HEK293T (cell line): Measurements from ENCODE around the gene TSPAN9.

Experiments used
- CTCF ChIA-PET: fragments of 350-600 bp; formaldehyde crosslinking; extraction: SDS; loops from one replicate; lab custom pipeline; 2021; ENCODE audit warnings: antibody characterized with exemption, inconsistent platforms; lab: Yijun Ruan, JAX
- POLR2A ChIA-PET: fragments of 350-600 bp; formaldehyde crosslinking; extraction: SDS; loops from one replicate; lab custom pipeline; 2020; ENCODE audit warnings: antibody characterized with exemption, inconsistent platforms; lab: Yijun Ruan, JAX
- DNase-seq: peaks from one replicate; pipeline ENCODE4 v3.0.0; 2012; ENCODE audit warnings: mixed read lengths; ENCODE audit errors: extremely low spot score
- ARNT ChIP-seq: fragments of 450-650 bp; IDR thresholded peaks from 2 replicates; pipeline ENCODE4 v1.6.1; 2017; ENCODE audit warnings: mild to moderate bottlenecking
- BHLHE40 ChIP-seq: fragments of 450-650 bp; IDR thresholded peaks from 2 replicates; pipeline ENCODE4 v1.6.1; 2016; ENCODE audit warnings: mild to moderate bottlenecking, moderate library complexity, borderline replicate concordance
- CTBP1 ChIP-seq: fragments of 450-650 bp; IDR thresholded peaks from 2 replicates; pipeline ENCODE4 v1.6.1; 2016; ENCODE audit warnings: borderline replicate concordance
- ELF4 ChIP-seq: fragments of 450-650 bp; IDR thresholded peaks from 2 replicates; pipeline ENCODE4 v1.6.1; 2017; ENCODE audit warnings: antibody characterized with exemption
- FOXA1 ChIP-seq: fragments of 450-650 bp; IDR thresholded peaks from 2 replicates; pipeline ENCODE4 v1.6.1; 2016; ENCODE audit warnings: mild to moderate bottlenecking
- FOXK2 ChIP-seq: fragments of 450-650 bp; IDR thresholded peaks from 2 replicates; pipeline ENCODE4 v1.6.1; 2016; ENCODE audit warnings: mild to moderate bottlenecking
- FOXM1 ChIP-seq: fragments of 450-650 bp; IDR thresholded peaks from 2 replicates; pipeline ENCODE4 v1.6.1; 2017; ENCODE audit warnings: mild to moderate bottlenecking, borderline replicate concordance
- HDGF ChIP-seq: fragments of 450-650 bp; IDR thresholded peaks from 2 replicates; pipeline ENCODE4 v1.6.1; 2017; ENCODE audit warnings: antibody characterized with exemption, borderline replicate concordance
- L3MBTL2 ChIP-seq: fragments of 450-650 bp; conservative IDR thresholded peaks from 2 replicates; pipeline ENCODE4 v1.6.1; 2016; ENCODE audit warnings: mild to moderate bottlenecking
- LEF1 ChIP-seq: fragments of 450-650 bp; IDR thresholded peaks from 2 replicates; pipeline ENCODE4 v1.6.1; 2017; ENCODE audit warnings: mild to moderate bottlenecking, borderline replicate concordance
- NFRKB ChIP-seq: fragments of 450-650 bp; IDR thresholded peaks from 2 replicates; pipeline ENCODE4 v1.6.1; 2016; ENCODE audit warnings: mild to moderate bottlenecking, moderate library complexity
- SP1 ChIP-seq: fragments of 450-650 bp; IDR thresholded peaks from 2 replicates; pipeline ENCODE4 v1.6.1; 2017
- SUZ12 ChIP-seq: fragments of 450-650 bp; IDR thresholded peaks from 2 replicates; pipeline ENCODE4 v1.6.1; 2016; ENCODE audit warnings: mild to moderate bottlenecking
- TARDBP ChIP-seq: fragments of 450-650 bp; IDR thresholded peaks from 2 replicates; pipeline ENCODE4 v1.6.1; 2016
- ZNF384 ChIP-seq: fragments of 450-650 bp; IDR thresholded peaks from 2 replicates; pipeline ENCODE4 v1.6.1; 2016
- TF ChIP-seq, protein P1 (sequence below): fragments of 450-650 bp; IDR thresholded peaks from 2 replicates; pipeline ENCODE4 v1.6.1; 2016

Gene TSPAN9

DNA sequence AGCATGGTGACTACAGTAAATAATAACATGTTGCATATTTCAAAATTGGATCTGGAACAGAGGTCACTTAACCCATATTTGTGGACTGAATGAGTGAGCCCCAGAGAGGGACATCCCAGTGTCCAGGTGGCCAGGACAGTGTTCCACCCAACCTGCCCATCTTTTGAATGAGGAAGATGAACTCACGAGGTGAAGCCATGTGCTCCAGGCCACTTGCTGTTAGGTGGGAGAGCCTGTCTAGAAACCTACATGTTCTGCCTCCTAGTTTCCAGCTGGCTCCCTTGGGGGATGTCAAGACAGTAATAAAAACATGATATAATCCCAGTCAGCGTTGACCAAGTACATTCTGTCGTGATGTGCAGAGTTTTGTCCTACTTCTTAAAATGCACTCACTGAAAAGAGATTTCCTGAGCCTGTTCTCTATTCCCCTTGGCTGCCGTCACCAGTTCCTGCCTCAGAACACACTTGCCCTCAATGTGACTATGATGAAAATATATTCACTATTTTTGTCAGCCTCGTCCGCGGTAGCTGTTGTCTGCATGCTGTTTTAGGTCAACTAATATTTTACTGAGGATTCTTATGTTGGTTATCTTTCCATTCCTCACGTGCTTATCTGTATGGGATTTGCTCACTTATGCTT, 25.7 kb downstream of the TSPAN9 start:
- ChIA-PET CTCF (no interaction called here), POLR2A (no interaction called here)
- TF ChIP-seq FOXA1 (no peak), SUZ12 (no peak), SP1 (no peak), FOXM1 (no peak), HDGF (no peak), FOXK2 (no peak), ELF4 (no peak), L3MBTL2 (no peak), LEF1 (no peak), BHLHE40 (no peak), ARNT (no peak), CTBP1 (no peak)
- no peak for DNase-seq

DNA sequence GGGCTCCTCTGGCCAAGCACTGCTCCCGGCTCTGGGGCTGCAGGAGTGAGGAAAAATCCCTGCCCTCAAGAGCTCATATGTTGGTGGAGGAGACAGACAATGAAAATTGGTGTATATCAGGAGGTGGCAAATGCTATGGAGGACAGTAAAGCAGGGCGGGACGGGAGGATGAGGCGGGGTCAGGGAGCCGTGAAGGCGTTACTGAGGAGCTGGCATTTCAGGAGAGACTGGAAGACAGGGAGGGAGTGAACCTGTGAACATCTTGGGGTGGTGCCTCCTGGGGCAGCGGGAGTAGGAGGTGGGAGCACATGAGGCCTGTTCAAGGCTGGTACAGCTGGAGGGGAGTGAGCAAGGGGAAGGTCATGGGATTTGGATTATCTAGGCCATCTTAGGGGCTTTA, 26.6 kb downstream of the TSPAN9 start:
- no peak for DNase-seq
- CTCF ChIA-PET, result no interaction called here
- no peak for TF ChIP-seq SP1
- no peak for TF ChIP-seq ZNF384
- TF ChIP-seq, protein P1, sequence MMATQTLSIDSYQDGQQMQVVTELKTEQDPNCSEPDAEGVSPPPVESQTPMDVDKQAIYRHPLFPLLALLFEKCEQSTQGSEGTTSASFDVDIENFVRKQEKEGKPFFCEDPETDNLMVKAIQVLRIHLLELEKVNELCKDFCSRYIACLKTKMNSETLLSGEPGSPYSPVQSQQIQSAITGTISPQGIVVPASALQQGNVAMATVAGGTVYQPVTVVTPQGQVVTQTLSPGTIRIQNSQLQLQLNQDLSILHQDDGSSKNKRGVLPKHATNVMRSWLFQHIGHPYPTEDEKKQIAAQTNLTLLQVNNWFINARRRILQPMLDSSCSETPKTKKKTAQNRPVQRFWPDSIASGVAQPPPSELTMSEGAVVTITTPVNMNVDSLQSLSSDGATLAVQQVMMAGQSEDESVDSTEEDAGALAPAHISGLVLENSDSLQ, result no peak
- TF ChIP-seq FOXM1, result no peak
- TF ChIP-seq BHLHE40, result no peak
- no peak for TF ChIP-seq ELF4
- no peak for TF ChIP-seq L3MBTL2
- no peak for TF ChIP-seq LEF1
- TF ChIP-seq CTBP1, result no peak
- TF ChIP-seq HDGF, result no peak
- TF ChIP-seq SUZ12, result no peak
- TF ChIP-seq NFRKB, result no peak
- POLR2A ChIA-PET, result interaction anchor here (1.2 to 1.6 kb wide), 2 partner anchors 12 to 13 kb away, joined by 3 to 5 read pairs; no protein-coding TSS in a partner anchor

DNA sequence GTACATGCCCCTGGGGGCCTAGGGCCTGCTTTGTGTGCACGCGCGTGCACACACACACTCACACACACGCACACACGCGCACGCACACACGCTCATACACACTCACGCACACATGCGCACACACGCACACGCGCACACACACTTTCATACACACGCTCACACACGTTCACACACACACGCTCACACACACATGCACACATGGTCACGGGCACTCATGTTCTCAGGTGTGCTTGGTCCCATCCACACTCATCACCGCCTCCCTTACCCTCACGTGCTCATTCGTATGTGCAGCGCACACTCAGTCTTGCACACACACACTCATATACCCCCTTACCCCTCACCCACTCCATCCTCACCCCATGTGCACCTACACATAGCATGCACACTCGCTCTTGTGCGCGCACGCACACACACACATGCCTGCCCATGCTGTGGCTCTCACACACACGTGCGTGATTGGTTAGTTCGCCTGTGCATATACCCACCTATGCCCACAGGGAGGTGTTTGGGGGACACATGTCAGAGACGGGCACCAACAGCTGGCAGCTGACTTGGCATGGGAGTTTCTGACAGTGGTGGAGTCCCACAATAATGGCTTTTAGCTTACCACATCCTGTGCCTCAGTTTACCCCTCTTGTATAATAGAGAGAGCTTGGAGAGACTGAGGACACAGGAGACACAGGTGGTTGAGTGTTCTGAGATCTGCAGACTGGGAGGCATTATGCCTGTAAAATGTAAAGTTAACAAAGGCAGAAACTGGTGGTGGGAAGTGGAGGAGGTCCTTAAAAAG, 28.7 kb downstream of the TSPAN9 start:
- POLR2A ChIA-PET, result interaction anchor here (0.7 kb wide), 1 partner anchor 28 kb away, joined by 3 read pairs; no protein-coding TSS in a partner anchor
- no peak for TF ChIP-seq NFRKB
- TF ChIP-seq TARDBP, result no peak
- no peak for TF ChIP-seq SUZ12
- no peak for TF ChIP-seq CTBP1
- no peak for TF ChIP-seq ARNT
- no peak for TF ChIP-seq ELF4
- CTCF ChIA-PET, result interaction anchor here (0.7 kb wide), 1 partner anchor 32 kb away, joined by 5 read pairs; no protein-coding TSS in a partner anchor
- DNase-seq, result no peak

DNA sequence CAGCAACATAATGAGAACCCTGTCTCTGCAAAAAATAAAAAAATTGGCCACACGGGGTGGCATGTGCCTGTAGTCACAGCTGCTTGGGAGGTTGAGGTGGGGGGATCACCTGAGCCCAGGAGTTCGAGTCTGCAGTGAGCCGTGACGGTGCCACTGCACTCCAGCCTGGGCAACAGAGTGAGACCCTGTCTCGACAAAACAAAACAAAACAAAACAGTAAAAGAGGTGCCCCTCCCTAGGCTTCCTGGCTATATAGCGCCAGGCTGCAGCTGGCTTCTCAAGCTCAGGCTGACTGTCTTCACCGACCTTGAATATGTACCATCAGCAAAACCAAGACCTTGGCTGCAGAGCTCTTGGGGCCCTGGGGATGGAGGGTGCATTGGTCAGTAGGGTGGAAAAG, 29.4 kb downstream of the TSPAN9 start:
- DNase-seq, result no peak
- CTCF ChIA-PET, result interaction anchor here (0.7 kb wide), 1 partner anchor 33 kb away, joined by 5 read pairs; no protein-coding TSS in a partner anchor
- TF ChIP-seq FOXK2, result no peak
- no peak for TF ChIP-seq HDGF
- TF ChIP-seq, protein P1, result no peak
- no peak for TF ChIP-seq LEF1
- no peak for TF ChIP-seq FOXM1
- TF ChIP-seq SP1, result no peak
- POLR2A ChIA-PET, result interaction anchor here (0.7 kb wide), 1 partner anchor 28 kb away, joined by 3 read pairs; no protein-coding TSS in a partner anchor

DNA sequence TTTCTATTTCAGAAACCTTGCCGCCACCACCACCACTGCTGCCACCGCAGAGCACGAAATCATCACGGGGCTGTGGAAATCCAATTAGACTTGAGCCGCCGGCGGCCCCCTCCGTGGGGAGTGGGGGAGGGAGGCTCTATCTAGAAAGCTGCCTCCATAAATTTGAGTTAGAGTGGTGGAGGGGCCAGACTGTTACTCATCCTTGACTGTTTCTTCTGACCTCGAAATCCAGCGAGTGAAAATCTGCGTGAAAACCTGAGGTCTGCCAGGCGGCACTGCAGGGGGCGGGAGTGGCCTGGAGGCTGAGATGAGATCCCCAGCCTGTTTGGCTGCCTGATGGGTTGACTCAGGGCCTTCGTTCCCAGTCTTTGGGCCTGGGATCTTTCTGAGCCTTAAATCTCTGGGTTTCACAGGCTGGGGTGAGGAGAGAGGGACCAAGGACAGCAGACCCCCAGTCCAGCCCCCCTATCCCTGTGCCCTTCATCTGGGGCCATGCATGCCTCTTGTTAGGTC, 29.9 kb downstream of the TSPAN9 start:
- POLR2A ChIA-PET, result interaction anchor here (0.7 kb wide), 1 partner anchor 29 kb away, joined by 3 read pairs; no protein-coding TSS in a partner anchor
- TF ChIP-seq L3MBTL2 (peak; percentile 56; the same call in 1 of the 2 replicates), SUZ12 (no peak), BHLHE40 (no peak), ZNF384 (no peak), FOXA1 (no peak)
- CTCF ChIA-PET, result no interaction called here

DNA sequence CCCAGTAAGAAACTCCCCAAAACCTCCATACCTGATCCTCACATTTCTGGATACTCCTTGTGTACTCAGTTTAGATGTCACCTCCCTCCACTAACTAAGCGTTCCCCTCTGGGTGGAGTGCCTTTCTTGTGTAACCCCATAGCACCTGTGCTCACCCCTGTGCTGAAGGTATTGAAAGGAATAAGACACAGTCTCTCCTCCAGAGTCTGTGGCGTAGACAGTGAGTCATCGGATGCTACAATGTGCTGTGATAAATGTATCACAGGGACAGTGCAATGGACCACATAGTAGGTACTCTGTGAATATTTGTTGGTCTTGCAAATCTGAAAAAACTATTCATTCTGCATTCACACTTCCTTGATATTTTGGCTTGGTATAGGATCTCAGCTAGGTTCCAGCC, 30.8 kb downstream of the TSPAN9 start:
- CTCF ChIA-PET, result no interaction called here
- no peak for TF ChIP-seq FOXA1
- no peak for TF ChIP-seq NFRKB
- no peak for TF ChIP-seq FOXK2
- no peak for TF ChIP-seq FOXM1
- TF ChIP-seq TARDBP, result no peak
- TF ChIP-seq ELF4, result no peak
- TF ChIP-seq BHLHE40, result no peak
- TF ChIP-seq SP1, result no peak
- TF ChIP-seq CTBP1, result no peak
- TF ChIP-seq, protein P1, result no peak
- TF ChIP-seq SUZ12, result no peak
- TF ChIP-seq L3MBTL2, result no peak
- no peak for TF ChIP-seq LEF1
- TF ChIP-seq ZNF384, result no peak
- TF ChIP-seq HDGF, result no peak
- TF ChIP-seq ARNT, result no peak
- DNase-seq, result no peak
- POLR2A ChIA-PET, result no interaction called here

More for the DNA sequence above, 29.9 kb downstream of the TSPAN9 start:
- peak; percentile 40 for DNase-seq
